Kidney (tissue), 14 donors: ENCODE results near the gene FBXO42. TPM values are rescaled to one million over a fixed set of nuclear protein-coding genes. Genes with fewer than 3 reads are reported as not detected.

Experiments used
- DNase-seq, 5 donors: peaks; one replicate each; pipeline ENCODE4 v3.0.0-alpha.2; 2013 to 2020
- FAIRE-seq: peaks from 2 replicates; lab custom pipeline; 2012; peaks lifted over from hg19 to GRCh38; lab: Jason Lieb, UNC
- H3K27ac ChIP-seq, 2 donors: one replicate each; pipeline ENCODE4 v1.7.0; 2013; ENCODE audit warnings: low read depth in 2 of 2, low read length in 2 of 2, inconsistent platforms in 1 of 2
- H3K27me3 ChIP-seq: one replicate; pipeline ENCODE4 v1.7.1; 2013; ENCODE audit warnings: low read length, inconsistent platforms; ENCODE audit not compliant: control insufficient read depth, insufficient read depth
- H3K36me3 ChIP-seq, 3 donors: one replicate each; pipeline versions ENCODE4 v1.7.0 to v1.7.1; 2013; ENCODE audit warnings: low read length in 3 of 3, control low read depth in 1 of 3, inconsistent platforms in 1 of 3; ENCODE audit not compliant: insufficient read depth in 3 of 3, control insufficient read depth in 2 of 3
- H3K4me1 ChIP-seq, 3 donors: one replicate each; pipeline versions ENCODE4 v1.7.0 to v1.7.1; 2013; ENCODE audit warnings: low read length in 3 of 3, inconsistent platforms in 1 of 3, low read depth in 1 of 3; ENCODE audit not compliant: control insufficient read depth in 2 of 3, insufficient read depth in 2 of 3
- H3K4me3 ChIP-seq, 3 donors: one replicate each; pipeline versions ENCODE4 v1.7.0 to v1.8.1; 2013; ENCODE audit warnings: low read length in 3 of 3, control low read depth in 1 of 3, inconsistent platforms in 1 of 3
- H3K9ac ChIP-seq, 3 donors: one replicate each; pipeline versions ENCODE4 v1.7.0 to v1.7.1; 2013; ENCODE audit warnings: low read length in 3 of 3, control low read depth in 1 of 3, inconsistent platforms in 1 of 3
- H3K9me3 ChIP-seq, 3 donors: one replicate each; pipeline versions ENCODE4 v1.7.0 to v1.7.1; 2013; ENCODE audit warnings: low read length in 3 of 3, control low read depth in 1 of 3, inconsistent platforms in 1 of 3; ENCODE audit not compliant: control insufficient read depth in 2 of 3, insufficient read depth in 1 of 3
- intact Hi-C: fragments of 100-400 bp; cut with DNase I; formaldehyde crosslinking; loops from one replicate; pipeline ENCODE4 v1.11.1; 2022
- polyA plus RNA-seq: library from polyadenylated mRNA; stranded (reverse); fragments of 350-450 nt; fragmentation: Illumina TruSeq; extraction: RNeasy Lipid Tissue Mini Kit (QIAGEN cat#74804); gene quantifications from one replicate; pipeline ENCODE4 v1.2.3, GENCODE V29; 2014; ENCODE audit warnings: low read depth, low replicate concordance; ENCODE audit not compliant: insufficient read depth
- total RNA-seq: library from RNA; stranded (reverse); fragmentation: NEBNext Ultra II Directional; extraction: Animal tissue kit (Norgen Biotek cat#: 25700); gene quantifications from one replicate; pipeline ENCODE4 v1.2.1, GENCODE V29; 2021
- TF ChIP-seq, protein P1 (sequence below): IDR thresholded peaks from 3 replicates; pipeline ENCODE4 v1.5.1; 2012; ENCODE audit warnings: mild to moderate bottlenecking, moderate library complexity, borderline replicate concordance; ENCODE audit not compliant: insufficient read depth; ENCODE audit errors: extremely low read depth
- donor health status: control.
- donor health status: control.
- donor health status: control.
- donor health status: control.
- donor health status: control.
- donor health status: DM: yes; HTN: yes; CAD: no.
- donor health status: Normal renal cell carcinoma (clear cell type).

FBXO42 gene
- total and polyA plus RNA-seq, 2 donors from 2014 or later, result 14.1 to 22.1 TPM

DNA sequence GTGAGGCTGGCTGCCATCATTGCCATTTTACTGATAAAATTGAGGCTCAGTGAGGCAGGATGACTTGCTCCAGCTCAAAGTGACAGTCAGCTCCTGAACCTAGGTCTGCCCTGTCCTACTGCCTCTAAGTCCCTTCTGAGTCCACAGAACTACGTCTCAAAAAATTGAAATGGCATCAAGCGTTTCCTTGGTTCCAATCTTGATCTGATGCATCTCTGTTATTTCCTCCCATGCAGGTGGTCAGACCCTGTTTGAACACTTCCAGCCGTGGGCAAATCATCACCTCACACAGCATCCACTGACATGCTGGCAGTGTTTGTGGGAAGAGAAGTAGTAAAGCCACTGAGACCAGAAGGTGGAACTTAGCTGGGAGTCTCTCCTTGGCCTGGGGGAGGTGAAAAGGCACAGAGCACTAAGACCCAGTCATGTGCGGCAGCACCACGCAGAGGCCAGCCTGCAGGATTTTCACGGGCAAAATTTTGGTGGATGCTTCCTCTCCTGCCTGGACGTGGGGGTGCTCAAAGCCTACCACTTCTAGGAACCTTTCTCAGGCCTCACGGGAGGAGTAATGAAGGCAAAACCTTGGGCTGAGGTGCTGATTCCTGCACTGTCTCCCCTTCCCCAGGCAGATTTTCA lies 107.5 kb downstream of the FBXO42 start:
- no peak overlapping the region for H3K27ac ChIP-seq
- intact Hi-C loops, result loop anchor here (10.0 kb wide), 1 partner anchor 160 kb away; no protein-coding TSS in a partner anchor
- peaks cover 0 to 13% (median 12%) of the 10 kb centered on the region in 3 donors for H3K4me1 ChIP-seq
- no peaks in the 10 kb centered on the region for H3K9me3 ChIP-seq
- no peaks in the 10 kb centered on the region for H3K27me3 ChIP-seq
- peaks cover 0 to 5% (median 0%) of the 10 kb centered on the region in 3 donors for H3K36me3 ChIP-seq
- DNase-seq (no peak), FAIRE-seq (no peak)
- H3K9ac ChIP-seq, result no peak overlapping the region
- no peak overlapping the region for H3K4me3 ChIP-seq
- TF ChIP-seq, protein P1, sequence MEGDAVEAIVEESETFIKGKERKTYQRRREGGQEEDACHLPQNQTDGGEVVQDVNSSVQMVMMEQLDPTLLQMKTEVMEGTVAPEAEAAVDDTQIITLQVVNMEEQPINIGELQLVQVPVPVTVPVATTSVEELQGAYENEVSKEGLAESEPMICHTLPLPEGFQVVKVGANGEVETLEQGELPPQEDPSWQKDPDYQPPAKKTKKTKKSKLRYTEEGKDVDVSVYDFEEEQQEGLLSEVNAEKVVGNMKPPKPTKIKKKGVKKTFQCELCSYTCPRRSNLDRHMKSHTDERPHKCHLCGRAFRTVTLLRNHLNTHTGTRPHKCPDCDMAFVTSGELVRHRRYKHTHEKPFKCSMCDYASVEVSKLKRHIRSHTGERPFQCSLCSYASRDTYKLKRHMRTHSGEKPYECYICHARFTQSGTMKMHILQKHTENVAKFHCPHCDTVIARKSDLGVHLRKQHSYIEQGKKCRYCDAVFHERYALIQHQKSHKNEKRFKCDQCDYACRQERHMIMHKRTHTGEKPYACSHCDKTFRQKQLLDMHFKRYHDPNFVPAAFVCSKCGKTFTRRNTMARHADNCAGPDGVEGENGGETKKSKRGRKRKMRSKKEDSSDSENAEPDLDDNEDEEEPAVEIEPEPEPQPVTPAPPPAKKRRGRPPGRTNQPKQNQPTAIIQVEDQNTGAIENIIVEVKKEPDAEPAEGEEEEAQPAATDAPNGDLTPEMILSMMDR, result no peak

DNA sequence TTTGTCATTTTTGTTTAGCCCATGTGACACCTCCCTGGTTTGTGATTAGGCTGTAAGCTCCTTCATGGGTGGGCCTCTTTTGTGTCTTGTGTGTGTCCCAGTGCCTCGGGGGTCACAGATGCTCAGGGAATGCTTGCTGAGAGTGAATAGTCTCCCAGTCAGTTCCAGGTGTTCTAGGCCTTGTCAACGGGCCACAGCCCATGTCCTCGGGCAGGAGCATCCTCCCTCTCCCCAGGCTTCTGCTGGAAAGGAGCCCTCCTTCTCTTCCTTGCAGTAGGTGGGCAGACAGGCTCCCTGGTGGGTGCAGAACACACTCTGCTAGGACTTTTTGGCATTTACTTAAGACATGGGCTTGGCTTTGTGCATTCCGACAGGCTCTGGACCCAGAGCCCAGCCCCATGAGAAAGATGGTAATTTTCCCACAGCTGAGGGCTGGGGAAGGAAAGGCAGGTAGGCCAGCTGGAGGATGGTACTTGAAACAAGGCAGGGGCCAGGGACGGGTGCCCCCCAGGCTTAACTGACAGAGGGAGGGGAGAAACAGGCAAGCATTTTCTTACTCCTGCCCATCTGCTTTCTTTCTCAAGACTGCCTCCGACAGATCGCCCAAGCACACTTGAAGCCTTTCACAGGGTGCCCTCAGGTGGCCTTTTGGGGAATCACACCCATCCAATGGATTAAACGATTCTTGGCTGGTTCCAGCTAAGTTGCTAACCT lies 108.2 kb downstream of the FBXO42 start:
- TF ChIP-seq, protein P1, result peak; percentile 89
- H3K4me1 ChIP-seq, result peaks cover 0 to 10% (median 9%) of the 10 kb centered on the region in 3 donors
- DNase-seq (peak; percentile 85 to 94 (median 86)), FAIRE-seq (peak; percentile 17)
- H3K4me3 ChIP-seq, result no peak overlapping the region
- peaks cover 0 to 5% (median 0%) of the 10 kb centered on the region in 3 donors for H3K36me3 ChIP-seq
- no peak overlapping the region for H3K27ac ChIP-seq
- intact Hi-C loops, result loop anchor here (10.0 kb wide), 1 partner anchor 159 kb away; no protein-coding TSS in a partner anchor
- no peaks in the 10 kb centered on the region for H3K27me3 ChIP-seq
- no peaks in the 10 kb centered on the region for H3K9me3 ChIP-seq
- peak overlapping the region in 1 of 3 donors; percentile 9 for H3K9ac ChIP-seq

DNA sequence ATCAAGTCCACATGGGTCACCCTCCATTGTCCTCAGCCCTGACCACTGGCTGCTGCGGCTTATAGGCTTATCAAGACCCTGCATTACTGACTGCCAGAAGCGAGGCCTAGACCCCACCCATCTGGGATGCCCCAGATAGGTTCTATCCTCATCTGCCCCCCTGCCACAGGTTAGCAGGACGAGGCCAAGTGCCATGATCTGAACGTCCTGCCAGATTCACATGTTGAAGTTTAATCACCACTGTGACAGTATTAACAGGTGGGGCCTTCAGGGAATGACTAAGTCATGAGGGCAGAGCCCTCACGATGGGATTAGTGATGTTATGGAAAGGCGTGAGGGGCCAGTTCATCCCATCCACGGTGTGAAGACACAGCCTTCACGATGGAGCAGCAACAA lies 109.1 kb downstream of the FBXO42 start:
- Histone ChIP-seq H3K4me1 (peaks cover 0 to 5% (median 3%) of the 10 kb centered on the region in 3 donors), H3K27ac (no peak overlapping the region), H3K4me3 (no peak overlapping the region), H3K9ac (no peak overlapping the region), H3K36me3 (peaks cover 0 to 5% (median 0%) of the 10 kb centered on the region in 3 donors), H3K27me3 (no peaks in the 10 kb centered on the region), H3K9me3 (no peaks in the 10 kb centered on the region)
- TF ChIP-seq, protein P1, result no peak
- FAIRE-seq (no peak), DNase-seq (no peak)
- intact Hi-C loops, result loop anchor here (10.0 kb wide), 1 partner anchor 158 kb away; no protein-coding TSS in a partner anchor
